Activated naive CD8-positive, alpha-beta T cell treated with anti-CD3 and anti-CD28 coated beads, Interleukin-2, amount 50 U/mL, for 24 hours (primary cell): ENCODE measurements around the gene COL15A1.
"Not testable (repeated sequence)": the region's sequence is repeated elsewhere in the genome, so short reads cannot be mapped to it uniquely, and the experiment has no call there.

Experiments used
- ATAC-seq: fragments of 150-1000 bp; cut with Tn5 transposase; one replicate; pipeline ENCODE4 v1.10.0; 2021
- DNase-seq: peaks from one replicate; pipeline ENCODE4 v3.0.0; 2021
- H3K27ac Mint-ChIP-seq: one replicate; pipeline ENCODE4 v1.8.0; 2021; ENCODE audit warnings: mild to moderate bottlenecking, mixed read lengths
- H3K27me3 Mint-ChIP-seq: one replicate; pipeline ENCODE4 v1.8.0; 2021; ENCODE audit warnings: mixed read lengths
- H3K36me3 Mint-ChIP-seq: one replicate; pipeline ENCODE4 v1.8.0; 2021; ENCODE audit warnings: low read depth, mixed read lengths
- H3K4me1 Mint-ChIP-seq: one replicate; pipeline ENCODE4 v1.8.0; 2021; ENCODE audit warnings: mixed read lengths
- H3K4me3 Mint-ChIP-seq: one replicate; pipeline ENCODE4 v1.8.0; 2021; ENCODE audit warnings: mild to moderate bottlenecking, moderate library complexity, mixed read lengths
- H3K9me3 Mint-ChIP-seq: one replicate; pipeline ENCODE4 v1.8.0; 2021; ENCODE audit warnings: mixed read lengths

Gene COL15A1

DNA sequence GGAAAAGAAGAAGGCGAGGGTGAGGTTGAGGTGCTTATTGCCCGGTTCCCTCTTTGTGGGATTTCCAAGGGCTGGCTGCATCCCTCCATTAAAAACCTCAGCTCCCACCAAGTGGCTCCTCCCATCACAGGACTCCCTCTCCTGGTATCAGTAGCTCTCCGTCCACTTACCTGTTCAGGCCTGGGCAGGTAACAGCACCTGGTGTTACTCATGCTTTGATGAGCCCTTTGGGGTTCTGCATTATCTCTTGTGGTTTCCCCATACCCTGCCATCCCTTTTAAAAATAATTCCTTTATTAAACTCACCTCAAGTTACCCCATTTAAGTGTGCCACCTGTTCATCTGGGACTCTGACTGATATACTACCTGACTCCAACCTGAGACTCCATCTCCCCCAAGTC lies 143.8 kb downstream of the COL15A1 start:
- H3K27me3 Mint-ChIP-seq = no peaks in the 10 kb centered on the region
- no peaks in the 10 kb centered on the region for H3K9me3 Mint-ChIP-seq
- ATAC-seq = no peak
- H3K4me1 Mint-ChIP-seq = peaks cover 19% of the 10 kb centered on the region
- no peak overlapping the region for H3K4me3 Mint-ChIP-seq
- DNase-seq = no peak
- no peaks in the 10 kb centered on the region for H3K36me3 Mint-ChIP-seq
- H3K27ac Mint-ChIP-seq = no peak overlapping the region

DNA sequence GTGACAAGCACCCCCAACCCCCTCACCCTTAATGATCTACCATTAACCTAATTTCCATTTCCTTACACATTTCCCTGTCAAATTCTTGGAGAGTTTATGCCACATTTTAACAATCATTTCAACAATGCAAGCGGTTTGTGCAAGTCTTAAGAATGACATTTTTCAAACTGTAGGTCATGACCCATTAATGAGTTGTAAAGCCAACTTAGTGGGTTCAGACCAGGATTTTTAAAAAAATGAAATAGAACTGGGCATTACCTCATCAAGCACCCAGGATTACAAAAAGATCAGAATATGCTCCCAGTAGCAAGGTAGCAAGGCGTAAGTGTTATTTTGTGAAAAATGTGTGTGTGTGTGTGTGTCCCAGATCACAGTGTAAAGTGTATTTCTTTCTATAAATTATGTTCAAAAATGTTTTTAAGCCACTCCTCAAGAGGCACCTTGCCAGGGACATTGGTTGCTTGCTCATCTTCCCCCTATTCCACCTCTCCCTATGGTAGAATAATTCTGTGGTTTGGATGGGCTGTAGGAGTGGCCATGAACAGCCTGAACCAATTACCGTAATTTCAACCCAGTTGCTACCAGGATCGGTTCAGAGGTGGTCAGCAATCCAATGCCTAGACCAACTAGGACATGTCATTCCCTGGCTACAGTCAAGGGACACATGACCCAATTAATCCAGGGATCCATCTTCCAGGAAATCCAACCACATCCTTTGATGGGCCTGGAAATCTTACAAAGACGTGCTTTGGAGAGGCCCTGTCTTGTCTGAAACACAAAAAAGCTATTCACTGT lies 146.8 kb downstream of the COL15A1 start:
- Mint-ChIP-seq H3K36me3 (no peaks in the 10 kb centered on the region), H3K9me3 (no peaks in the 10 kb centered on the region), H3K27ac (no peak overlapping the region), H3K4me1 (peaks cover 34% of the 10 kb centered on the region), H3K27me3 (no peaks in the 10 kb centered on the region), H3K4me3 (no peak overlapping the region)
- ATAC-seq (no peak), DNase-seq (no peak)

DNA sequence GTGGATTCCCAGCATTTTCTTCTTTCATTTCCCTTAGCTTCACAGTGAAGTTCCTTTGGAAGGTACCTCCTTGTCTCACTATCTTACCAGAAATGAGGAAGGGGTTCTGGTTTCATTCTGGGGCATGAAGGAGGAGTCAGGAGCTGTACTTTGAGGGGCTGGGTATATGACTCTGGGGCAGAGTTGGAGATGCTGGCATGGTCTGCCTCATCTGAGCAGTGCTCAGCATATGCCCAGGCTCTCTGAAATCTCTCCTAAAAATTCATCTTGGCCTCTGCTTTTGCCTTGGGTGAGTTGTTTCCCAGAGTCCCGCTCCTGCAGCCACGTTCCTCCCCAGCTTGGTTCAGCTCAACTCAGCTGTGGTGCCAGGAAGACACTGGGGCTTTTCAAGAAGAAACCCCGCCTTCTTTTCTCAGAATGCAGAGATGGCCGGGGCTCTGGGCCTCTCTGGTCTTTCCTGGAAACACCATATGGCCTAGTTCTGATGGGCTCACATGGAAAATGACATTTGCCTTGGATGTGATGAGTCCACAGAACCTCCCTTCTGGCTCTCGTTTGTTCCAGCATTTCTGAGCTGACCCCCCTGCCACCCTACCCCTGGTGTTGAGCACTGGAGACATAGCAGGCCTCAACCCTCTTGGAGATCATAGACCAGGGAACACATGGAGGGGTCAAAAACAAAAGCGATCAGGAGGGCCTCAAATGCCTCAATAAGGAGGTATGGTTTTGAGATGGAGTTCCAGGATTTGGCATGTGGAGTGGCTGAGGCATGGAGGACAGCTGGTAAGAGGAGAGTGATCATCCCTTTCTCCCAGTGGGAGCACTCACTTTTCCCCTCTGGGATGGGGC lies 149.2 kb downstream of the COL15A1 start:
- H3K4me1 Mint-ChIP-seq = peaks cover 29% of the 10 kb centered on the region
- no peaks in the 10 kb centered on the region for H3K36me3 Mint-ChIP-seq
- no peaks in the 10 kb centered on the region for H3K27me3 Mint-ChIP-seq
- DNase-seq (peak; percentile 40), ATAC-seq (peak; percentile 76)
- peak overlapping the region; percentile 84 for H3K27ac Mint-ChIP-seq
- H3K9me3 Mint-ChIP-seq = no peaks in the 10 kb centered on the region
- peak overlapping the region; percentile 41 for H3K4me3 Mint-ChIP-seq

DNA sequence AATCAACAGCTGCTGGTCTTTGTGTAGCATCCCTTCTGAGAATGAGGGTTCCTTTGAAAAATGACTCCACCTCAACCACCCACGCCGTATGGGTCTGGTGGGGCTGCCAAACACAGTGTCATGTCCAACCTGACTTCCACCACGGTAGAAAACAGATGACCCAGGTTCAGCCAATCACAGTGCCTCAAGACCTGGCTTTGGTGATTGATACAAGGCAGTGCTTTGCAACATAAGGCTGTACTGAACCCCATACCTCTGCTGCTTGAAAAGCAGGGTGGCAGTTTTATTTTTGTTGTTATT lies 149.7 kb downstream of the COL15A1 start:
- Mint-ChIP-seq H3K9me3 (no peaks in the 10 kb centered on the region), H3K36me3 (no peaks in the 10 kb centered on the region), H3K4me1 (peaks cover 29% of the 10 kb centered on the region), H3K27ac (peak overlapping the region; percentile 84), H3K4me3 (peak overlapping the region; percentile 41), H3K27me3 (no peaks in the 10 kb centered on the region)
- ATAC-seq (peak; percentile 77), DNase-seq (peak; percentile 41)

DNA sequence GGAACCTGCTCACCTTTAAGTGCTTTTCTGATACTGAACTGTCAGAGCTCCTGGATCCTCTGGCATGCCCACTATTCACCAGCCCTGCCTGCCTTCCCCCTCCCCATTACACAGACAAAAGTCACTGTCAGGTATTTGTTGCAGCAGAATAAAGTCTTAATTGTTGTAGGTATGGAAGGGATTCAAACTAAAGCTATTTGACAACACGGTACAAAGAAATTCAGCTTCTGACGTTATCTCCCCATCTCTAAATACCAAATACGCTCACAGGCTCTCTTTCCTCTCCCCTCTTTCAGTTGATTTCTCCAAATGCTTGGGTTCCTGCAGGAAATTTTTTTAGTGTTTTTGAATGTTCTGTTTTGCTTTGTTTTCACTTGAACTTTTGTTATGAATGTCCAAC lies 151.9 kb downstream of the COL15A1 start:
- no peaks in the 10 kb centered on the region for H3K27me3 Mint-ChIP-seq
- H3K9me3 Mint-ChIP-seq = peaks cover 7% of the 10 kb centered on the region
- H3K4me1 Mint-ChIP-seq = peaks cover 33% of the 10 kb centered on the region
- no peaks in the 10 kb centered on the region for H3K36me3 Mint-ChIP-seq
- H3K27ac Mint-ChIP-seq = no peak overlapping the region
- H3K4me3 Mint-ChIP-seq = no peak overlapping the region
- ATAC-seq = no peak
- no peak for DNase-seq

DNA sequence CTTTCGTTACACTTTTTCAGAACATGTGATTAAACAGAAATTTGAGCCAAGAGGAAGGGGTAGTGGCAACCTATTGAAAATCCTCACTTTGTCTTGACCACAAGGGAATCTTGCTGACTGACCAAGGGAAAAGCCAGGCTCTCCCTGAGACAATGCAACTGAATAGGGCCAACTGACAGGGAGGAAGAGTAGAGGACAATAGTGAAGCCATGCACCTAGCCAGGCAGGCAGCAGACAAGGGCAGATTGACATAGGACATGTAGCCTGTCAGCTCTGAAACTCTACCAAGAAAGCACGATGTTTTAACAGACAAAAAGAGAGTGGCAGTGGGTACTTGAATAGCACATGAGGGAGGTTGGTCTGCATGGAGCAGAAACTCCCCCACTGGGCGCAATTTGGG lies 152.7 kb downstream of the COL15A1 start:
- H3K9me3 Mint-ChIP-seq = peaks cover 7% of the 10 kb centered on the region
- no peak for DNase-seq
- no peak overlapping the region for H3K4me3 Mint-ChIP-seq
- H3K36me3 Mint-ChIP-seq = no peaks in the 10 kb centered on the region
- H3K27ac Mint-ChIP-seq = no peak overlapping the region
- H3K27me3 Mint-ChIP-seq = no peaks in the 10 kb centered on the region
- H3K4me1 Mint-ChIP-seq = peaks cover 31% of the 10 kb centered on the region
- ATAC-seq = no peak

DNA sequence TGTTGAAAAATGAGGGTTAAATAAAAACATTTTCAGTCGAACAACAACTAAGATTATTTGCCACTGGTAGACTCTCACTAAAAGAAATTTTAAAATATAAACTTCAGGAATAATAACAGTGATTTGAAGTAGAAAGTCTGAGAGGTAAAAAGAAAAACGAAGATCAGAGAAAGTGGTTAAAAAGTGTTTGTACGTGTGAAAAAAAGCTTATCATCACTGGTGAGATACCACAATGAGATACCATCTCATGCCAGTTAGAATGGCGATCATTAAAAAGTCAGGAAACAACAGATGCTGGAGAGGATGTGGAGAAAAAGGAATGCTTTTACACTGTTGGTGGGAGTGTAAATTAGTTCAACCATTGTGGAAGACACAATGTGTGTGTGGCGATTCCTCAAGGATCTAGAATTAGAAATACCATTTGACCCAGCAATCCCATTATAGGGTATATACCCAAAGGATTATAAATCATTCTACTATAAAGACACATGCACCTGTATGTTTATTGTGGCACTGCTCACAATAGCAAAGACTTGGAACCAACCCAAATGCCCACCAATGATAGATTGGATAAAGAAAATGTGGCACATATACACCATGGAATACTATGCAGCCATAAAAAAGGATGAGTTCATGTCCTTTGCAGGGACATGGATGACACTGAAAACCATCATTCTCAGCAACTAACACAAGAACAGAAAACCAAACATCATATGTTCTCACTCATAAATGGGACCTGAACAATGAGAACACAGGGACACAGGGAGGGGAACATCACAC lies 156.3 kb downstream of the COL15A1 start:
- ATAC-seq, DNase-seq, H3K27ac Mint-ChIP-seq, H3K4me3 Mint-ChIP-seq, H3K36me3 Mint-ChIP-seq, H3K9me3 Mint-ChIP-seq, H3K27me3 Mint-ChIP-seq: not testable (repeated sequence)
- H3K4me1 Mint-ChIP-seq = peaks cover 24% of the 10 kb centered on the region

DNA sequence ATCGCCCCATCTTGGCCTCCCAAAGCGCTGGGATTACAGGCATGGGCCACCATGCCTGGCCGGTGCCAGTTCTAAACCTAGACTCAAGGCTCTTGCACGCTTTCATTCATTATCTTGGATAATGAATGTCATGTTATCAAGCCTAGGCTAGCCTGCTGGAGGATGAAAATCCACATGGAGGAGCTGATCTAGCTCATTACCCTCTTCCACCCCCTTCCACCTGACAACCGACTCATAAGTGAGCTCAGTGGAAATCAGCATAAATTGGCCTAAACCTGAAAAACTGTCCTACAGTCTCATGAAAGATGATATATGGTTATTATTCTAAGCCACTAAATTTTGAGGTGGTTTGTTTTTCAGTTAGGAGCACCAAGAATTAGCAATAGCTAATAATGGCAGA lies 157.6 kb downstream of the COL15A1 start:
- ATAC-seq (no peak), DNase-seq (no peak)
- Mint-ChIP-seq H3K4me1 (peaks cover 26% of the 10 kb centered on the region), H3K36me3 (no peaks in the 10 kb centered on the region), H3K4me3 (no peak overlapping the region), H3K9me3 (peaks cover 7% of the 10 kb centered on the region), H3K27ac (no peak overlapping the region), H3K27me3 (no peaks in the 10 kb centered on the region)

DNA sequence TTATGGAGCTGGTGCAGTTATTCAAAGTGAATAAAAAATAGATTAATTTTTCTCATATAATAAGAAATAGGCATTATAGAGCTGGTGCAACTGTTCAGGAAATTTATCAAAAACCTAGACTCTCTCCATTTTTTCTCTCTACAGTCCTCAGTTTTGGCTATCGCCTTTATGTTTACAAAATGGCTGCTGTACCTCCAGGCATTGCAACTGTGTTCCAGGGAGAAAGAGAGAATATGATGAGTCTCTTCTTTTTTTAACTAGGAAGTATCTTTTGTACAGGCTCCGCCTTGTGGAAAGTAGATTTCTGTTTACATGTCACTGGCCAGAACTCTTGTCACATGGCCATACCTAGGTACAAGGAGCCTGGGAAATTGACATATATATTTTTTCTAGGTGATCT lies 158.1 kb downstream of the COL15A1 start:
- Mint-ChIP-seq H3K9me3 (peaks cover 7% of the 10 kb centered on the region), H3K4me1 (peaks cover 28% of the 10 kb centered on the region), H3K4me3 (no peak overlapping the region), H3K27ac (no peak overlapping the region), H3K36me3 (no peaks in the 10 kb centered on the region), H3K27me3 (no peaks in the 10 kb centered on the region)
- DNase-seq (no peak), ATAC-seq (no peak)

DNA sequence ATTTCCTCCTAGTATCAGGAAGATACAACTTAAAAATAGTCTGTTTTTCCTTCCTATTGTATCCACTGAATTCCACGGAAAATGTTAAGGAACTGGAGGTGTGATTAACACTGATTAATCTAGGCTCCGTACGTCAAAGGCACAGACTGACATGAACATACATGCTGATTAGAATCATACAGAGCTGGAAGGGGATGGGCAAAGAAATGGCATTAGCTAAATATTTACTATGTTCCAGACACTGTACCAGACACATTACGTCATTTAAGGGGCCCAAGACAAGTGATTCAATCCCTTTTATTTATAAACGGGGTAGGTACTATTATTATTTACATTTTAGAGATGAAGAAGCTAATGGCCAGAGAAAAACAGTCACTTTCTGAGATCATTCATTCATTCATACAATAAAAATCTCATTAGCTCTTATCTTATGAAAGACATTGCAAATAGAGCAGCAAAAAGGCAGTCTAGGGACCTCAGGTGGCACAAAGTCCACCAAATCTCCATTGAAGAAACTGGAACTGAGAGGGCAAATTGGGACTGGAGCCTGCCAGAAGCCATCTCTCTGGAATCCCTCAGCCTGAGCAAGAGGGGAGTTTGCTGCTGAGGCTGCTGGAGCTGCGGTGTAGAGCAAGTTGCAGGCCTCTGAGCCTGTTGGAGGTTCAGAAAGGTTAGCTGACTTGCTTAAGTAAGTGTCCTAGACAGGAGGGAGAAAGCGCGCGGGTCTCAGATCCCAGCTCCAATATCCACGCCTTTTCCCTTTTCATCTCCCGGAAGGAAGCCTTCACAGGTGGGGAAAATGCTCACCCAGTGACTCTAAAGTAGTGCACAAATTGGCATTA lies 159.6 kb downstream of the COL15A1 start:
- Mint-ChIP-seq H3K4me3 (no peak overlapping the region), H3K27ac (peak overlapping the region; percentile 88), H3K27me3 (no peaks in the 10 kb centered on the region), H3K4me1 (peaks cover 43% of the 10 kb centered on the region), H3K36me3 (no peaks in the 10 kb centered on the region), H3K9me3 (peaks cover 7% of the 10 kb centered on the region)
- ATAC-seq (no peak), DNase-seq (no peak)

DNA sequence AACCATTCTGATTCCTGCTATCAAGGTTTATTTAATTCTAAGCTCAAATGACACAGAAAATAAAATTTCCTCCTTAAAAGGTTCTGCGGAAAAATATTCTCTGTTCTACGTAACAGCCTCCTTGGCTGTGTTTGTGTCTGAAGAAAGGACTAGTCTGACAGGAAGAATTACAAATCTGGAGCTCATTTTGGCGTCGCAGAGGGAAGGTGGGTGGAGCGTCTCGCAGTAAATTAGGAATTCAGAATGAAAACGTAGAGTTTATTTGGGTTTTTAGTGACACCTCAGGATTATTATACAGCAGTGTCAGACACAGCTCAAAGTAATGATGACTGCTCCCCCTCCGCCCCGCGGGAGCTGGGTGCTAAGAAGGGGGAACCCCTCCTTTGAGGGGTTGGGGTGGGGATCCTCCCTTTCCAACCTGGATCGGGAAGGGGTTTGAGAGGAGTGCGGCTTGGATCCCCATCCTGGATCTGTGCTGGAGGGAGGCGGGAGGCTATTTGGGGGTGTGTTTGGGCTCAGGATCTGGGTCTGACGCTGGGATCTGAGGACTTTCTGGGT lies 160.3 kb downstream of the COL15A1 start:
- Mint-ChIP-seq H3K27me3 (no peaks in the 10 kb centered on the region), H3K9me3 (peaks cover 7% of the 10 kb centered on the region), H3K36me3 (peaks cover 2% of the 10 kb centered on the region), H3K27ac (peak overlapping the region; percentile 88), H3K4me1 (peaks cover 50% of the 10 kb centered on the region), H3K4me3 (peak overlapping the region; percentile 87)
- DNase-seq (no peak), ATAC-seq (no peak)

DNA sequence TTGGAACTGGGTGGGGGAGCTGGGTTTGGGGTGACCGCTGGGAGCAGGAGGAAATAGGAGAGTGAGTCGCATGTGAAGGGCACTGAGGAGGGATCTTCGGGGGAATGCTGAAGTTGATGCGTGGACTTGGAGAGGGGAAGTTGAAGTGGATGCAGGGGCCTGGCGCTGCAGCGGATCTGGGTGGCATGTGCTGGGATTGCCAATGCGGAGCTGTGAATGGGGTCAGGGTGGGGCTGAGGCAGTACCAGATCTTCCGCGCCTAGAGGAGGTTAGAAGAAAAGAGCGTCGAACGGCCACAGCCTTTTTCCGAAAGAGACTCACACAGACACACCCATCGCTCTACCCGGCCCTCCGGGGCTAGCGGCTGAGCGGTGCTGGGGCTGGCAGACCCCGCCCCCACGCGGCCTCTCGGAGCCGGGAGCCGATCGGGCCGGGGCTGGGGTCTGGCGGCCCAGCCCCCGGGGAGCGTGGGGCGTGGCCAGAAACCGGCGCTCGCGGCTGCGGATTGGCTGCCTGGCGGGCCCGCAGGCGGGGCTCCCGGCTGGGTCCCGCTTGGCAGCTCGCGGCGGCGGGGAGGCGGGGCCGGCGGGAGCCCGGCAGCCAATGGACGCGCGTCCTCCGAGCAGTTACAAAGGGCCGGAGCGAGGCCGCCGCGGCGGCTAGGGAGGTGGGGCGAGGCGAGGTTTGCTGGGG lies 160.9 kb downstream of the COL15A1 start, which contains the start of gene TGFBR1:
TSS of gene TGFBR1 (plus strand) at position 655 of the 693 bp plus-strand sequence. CDS start 93 bp downstream, outside the sequence.
- Mint-ChIP-seq H3K27ac (peak within 1 kb of the TSS; percentile 88), H3K4me3 (peak within 1 kb of the TSS; percentile 87), H3K27me3 (no peaks in the 10 kb centered on the region), H3K9me3 (peaks cover 4% of the 10 kb centered on the region), H3K36me3 (peaks cover 4% of the 10 kb centered on the region), H3K4me1 (peaks cover 52% of the 10 kb centered on the region)
- ATAC-seq (peak; percentile 96), DNase-seq (peak; percentile 94)
